Measurements from ENCODE around the gene SMAP2. TPM values are rescaled to one million over a fixed set of nuclear protein-coding genes. Genes with fewer than 3 reads are reported as not detected.

SMAP2 gene
- total RNA-seq, result 8.2 and 12.2 TPM in 2 replicates

DNA sequence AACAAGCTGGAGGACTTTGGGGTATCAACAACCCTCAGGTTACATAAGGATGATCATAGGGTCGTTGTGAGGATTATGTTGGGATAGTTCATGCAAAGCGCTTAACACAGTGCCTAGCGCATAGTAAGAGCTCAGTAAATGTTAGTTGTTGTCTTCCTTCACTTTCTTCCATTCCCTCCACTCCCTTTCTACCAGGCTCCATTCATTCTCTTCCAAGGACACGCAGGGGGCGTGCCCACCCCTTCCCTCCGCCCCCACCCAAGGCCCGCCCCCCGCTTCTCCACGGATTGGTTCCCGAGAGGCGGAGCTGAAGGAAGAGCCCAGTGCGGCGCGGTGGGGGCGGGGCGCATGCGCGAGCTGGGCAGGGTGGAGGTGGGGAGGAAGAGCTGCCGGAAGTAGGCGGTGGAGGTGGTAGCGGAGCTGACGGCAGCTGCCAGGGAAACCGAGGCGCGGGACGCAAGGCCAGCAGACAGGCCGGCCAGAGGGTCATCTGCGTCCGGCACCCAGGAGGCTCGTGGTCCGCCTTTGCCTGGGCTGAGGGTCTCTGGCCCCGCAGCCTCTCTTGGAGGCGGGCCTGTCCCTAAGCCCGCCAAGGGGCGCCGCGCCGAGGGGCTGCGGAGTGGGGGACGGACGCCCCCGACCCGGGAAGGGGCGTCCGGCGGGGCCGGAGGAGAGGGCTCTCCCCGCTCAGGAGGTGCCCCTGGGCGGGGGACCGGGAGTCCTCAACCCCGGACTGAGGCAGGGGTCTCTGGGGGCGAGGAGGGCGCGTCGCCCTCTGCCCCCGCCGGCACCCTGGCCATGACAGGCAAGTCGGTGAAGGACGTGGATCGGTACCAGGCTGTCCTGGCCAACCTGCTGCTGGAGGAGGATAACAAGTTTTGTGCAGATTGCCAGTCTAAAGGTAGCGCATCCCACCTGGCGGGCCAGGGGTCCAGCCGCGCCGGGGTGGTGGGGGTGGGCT lies at the start of gene SMAP2:
TSS of gene SMAP2 (plus strand) at position 405 of the 961 bp plus-strand sequence. CDS start at position 799, 394 bp downstream.

DNA sequence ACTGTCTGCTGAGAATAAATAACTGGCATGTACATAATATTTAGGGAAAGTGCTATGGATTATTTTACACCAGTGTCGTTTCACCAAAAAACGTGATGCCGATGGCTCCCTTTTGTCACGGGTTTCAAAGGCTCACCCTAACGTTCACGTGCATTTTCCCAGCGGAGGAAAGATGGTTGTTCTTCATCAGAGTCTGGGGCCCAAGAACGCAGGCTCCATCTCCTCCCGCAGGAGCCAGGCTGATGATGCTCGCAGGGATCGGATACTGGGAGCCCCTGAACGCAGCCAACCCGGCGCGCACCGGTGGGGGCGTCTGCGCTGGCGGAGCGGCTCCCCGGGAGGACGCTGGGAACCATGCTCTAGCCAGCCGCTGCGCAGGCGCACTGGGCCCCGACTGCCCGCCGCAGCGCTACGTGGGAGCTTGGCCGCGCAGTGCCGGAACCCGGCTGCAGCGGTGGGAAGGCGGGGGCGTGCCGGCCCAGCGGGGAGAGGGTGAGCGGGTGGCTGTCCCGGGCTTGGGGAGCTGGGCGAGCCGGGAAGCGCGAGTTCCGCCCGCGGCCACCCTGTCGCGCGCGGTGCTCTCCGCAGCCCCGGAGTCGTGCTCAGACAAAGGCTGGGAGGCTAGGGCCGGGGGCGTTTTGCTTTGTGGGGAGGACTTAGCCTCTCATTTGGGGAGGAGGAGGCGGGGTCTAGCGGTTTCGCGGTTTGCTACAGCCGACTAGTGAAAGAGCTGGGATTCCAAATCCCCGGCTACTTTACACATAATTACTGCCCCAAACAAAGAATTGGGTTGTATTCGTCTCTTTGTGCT lies 76.4 kb downstream of the SMAP2 start, which contains the start of gene ZFP69B:
TSS of gene ZFP69B (plus strand) at position 793 of the 811 bp plus-strand sequence. CDS start 486 bp downstream, outside the sequence.

Other genes starting within 250 kb of the SMAP2 start
- 33.2 and 39.1 TPM in 2 replicates for gene RLF, start 212.3 kb upstream of the SMAP2 start, total RNA-seq
- gene TMCO2, start 125.8 kb upstream of the SMAP2 start, total RNA-seq, result not detected in 2 replicates
- gene ZMPSTE24, start 115.5 kb upstream of the SMAP2 start, total RNA-seq, result 88.1 and 93.3 TPM in 2 replicates
- 0.71 and 1.0 TPM in 2 replicates for gene COL9A2, start 56.4 kb upstream of the SMAP2 start, total RNA-seq
- gene ZFP69B, start 76.7 kb downstream of the SMAP2 start, total RNA-seq, result 4.4 and 5.2 TPM in 2 replicates
- 2.4 and 4.6 TPM in 2 replicates for gene ZFP69, start 103.6 kb downstream of the SMAP2 start, total RNA-seq
- 4.8 and 8.0 TPM in 2 replicates for gene EXO5, start 135.0 kb downstream of the SMAP2 start, total RNA-seq
- 1.8 and 2.1 TPM in 2 replicates for gene ZNF684, start 157.9 kb downstream of the SMAP2 start, total RNA-seq